BE2C (cell line): ENCODE measurements around the gene TSC1.

Source experiments
- DNase-seq: peaks from one replicate; pipeline ENCODE4 v3.0.0-alpha.2; 2020
- H3K27me3 ChIP-seq: fragments of 250-450 bp; sonication (Bioruptor Pico); 2 replicates; pipeline ENCODE4 v1.5.1; 2020; ENCODE audit warnings: mild to moderate bottlenecking
- H3K36me3 ChIP-seq: fragments of 250-450 bp; sonication (Bioruptor Pico); 2 replicates; pipeline ENCODE4 v1.5.1; 2020; ENCODE audit warnings: mild to moderate bottlenecking
- H3K4me1 ChIP-seq: fragments of 250-450 bp; sonication (Bioruptor Pico); 2 replicates; pipeline ENCODE4 v1.5.1; 2020
- H3K4me3 ChIP-seq: 2 replicates; pipeline ENCODE4 v1.5.1; 2011; ENCODE audit warnings: low read depth, low read length
- H3K9me3 ChIP-seq: fragments of 250-450 bp; sonication (Bioruptor Pico); 2 replicates; pipeline ENCODE4 v1.5.1; 2020
- CTCF ChIP-seq: IDR thresholded peaks from 2 replicates; pipeline ENCODE4 v1.5.1; 2012; ENCODE audit warnings: mild to moderate bottlenecking, low read depth, low read length

TSC1 gene

GRCh38 chr9:132984202-132985070 is 40.0 kb upstream of the TSC1 start:
- DNase-seq = no peak
- Histone ChIP-seq H3K27me3 (peaks cover 19% of the 10 kb centered on the region), H3K4me3 (no peak overlapping the region), H3K4me1 (no peaks in the 10 kb centered on the region), H3K36me3 (no peaks in the 10 kb centered on the region), H3K9me3 (no peaks in the 10 kb centered on the region)
- no peak for TF ChIP-seq CTCF

DNA sequence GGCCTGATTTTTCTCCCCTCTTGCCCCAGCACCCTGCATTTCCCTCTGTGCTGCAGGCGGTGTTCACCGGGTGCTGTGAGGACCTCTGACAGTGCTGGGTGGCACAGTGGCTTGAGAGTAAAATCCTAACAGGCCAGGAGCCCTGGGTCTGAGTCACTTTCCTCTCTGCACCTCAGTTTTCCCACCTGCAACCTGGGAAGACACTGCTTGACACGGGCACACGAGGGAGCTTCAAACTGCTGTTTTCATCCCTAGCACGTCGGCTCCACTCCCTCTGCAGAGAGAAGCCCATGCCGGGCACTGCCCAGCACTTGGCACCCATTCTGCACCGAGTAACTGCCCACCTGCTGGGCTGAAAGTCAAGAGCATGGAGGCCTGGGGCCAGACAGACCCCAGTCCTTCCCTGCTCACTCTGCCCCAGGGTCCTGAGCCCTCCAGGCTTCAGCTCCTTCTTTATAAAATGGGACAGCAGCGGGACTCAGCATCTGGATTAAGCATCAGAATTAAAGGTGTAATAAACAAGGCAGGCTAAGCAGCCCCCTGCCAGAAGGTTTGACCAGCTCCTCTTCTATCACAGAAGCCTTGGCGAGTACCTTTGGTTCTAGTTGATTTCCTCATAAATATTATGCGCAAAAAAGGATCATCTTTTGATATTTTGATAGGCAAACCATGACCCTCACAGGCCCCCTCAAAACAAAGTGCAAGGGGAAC is 39.2 kb upstream of the TSC1 start:
- no peak for TF ChIP-seq CTCF
- H3K27me3 ChIP-seq = peaks cover 27% of the 10 kb centered on the region
- no peaks in the 10 kb centered on the region for H3K9me3 ChIP-seq
- no peaks in the 10 kb centered on the region for H3K4me1 ChIP-seq
- no peak for DNase-seq
- H3K4me3 ChIP-seq = no peak overlapping the region
- no peaks in the 10 kb centered on the region for H3K36me3 ChIP-seq

DNA sequence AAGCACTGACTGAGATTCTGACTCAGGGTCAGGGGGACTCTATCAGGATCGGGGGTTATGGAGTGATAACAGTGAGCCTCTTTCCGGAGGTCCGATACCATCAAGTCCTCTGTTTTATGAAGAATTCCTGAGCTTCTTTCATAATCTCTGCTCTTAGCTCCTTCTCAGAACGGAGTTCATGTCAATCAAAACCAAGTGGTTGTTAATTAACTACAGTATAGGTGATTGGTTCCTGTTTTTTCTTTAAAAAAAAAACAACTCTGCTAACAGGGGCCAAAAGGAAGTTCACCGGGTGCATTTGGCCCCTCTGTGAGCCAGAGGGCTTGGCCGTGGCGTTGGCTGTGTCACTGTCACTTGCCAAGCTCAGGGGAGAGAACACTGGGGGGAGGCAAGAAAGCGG is 38.0 kb upstream of the TSC1 start:
- no peak for DNase-seq
- Histone ChIP-seq H3K36me3 (no peaks in the 10 kb centered on the region), H3K4me1 (no peaks in the 10 kb centered on the region), H3K9me3 (no peaks in the 10 kb centered on the region), H3K4me3 (no peak overlapping the region), H3K27me3 (peaks cover 35% of the 10 kb centered on the region)
- TF ChIP-seq CTCF = no peak

- no peak overlapping the region for H3K4me3 ChIP-seq
- H3K27me3 ChIP-seq = peaks cover 53% of the 10 kb centered on the region
- no peaks in the 10 kb centered on the region for H3K36me3 ChIP-seq
- H3K9me3 ChIP-seq = no peaks in the 10 kb centered on the region
- DNase-seq = no peak
- H3K4me1 ChIP-seq = no peaks in the 10 kb centered on the region
- TF ChIP-seq CTCF = no peak
Observed at GRCh38 chr9:132980157-132980556, 35.7 kb upstream of the TSC1 start.

DNA sequence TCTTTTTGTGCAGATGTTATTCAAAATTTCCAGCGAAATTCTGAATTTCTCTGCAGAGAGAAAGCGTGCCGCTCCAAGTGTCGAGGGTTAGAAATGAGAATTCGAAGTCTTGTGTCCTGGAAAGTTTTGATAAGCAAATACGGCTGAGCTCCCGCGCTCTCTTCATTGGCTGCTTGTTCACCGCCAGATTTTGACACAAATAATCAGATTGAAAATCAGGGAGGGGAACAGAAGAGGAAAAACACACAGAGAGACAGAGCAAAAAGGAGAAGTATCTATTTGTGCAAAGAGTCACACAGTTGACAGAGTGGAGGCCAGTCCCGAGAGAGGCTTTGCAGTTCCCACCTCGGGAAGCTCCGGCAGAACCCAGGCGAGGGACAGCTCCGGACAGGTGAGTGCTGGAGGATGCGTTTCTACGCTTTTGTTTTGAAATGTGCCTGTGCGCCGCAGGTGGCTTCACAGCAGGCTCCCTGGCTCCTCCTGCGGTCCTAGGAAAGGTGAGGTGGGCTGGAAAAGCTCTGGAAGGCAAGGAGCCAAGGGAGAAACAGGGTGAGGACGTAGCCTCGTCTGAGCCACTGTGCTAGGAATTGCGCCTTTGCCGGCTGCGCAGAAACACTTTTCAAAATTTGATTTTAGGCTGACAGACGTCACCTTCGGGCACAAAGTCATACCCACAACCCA is 34.2 kb upstream of the TSC1 start, which contains the start of gene GFI1B:
TSS of gene GFI1B (plus strand) at position 244 of the 681 bp plus-strand sequence. CDS start 7,985 bp downstream, outside the sequence.
- Histone ChIP-seq H3K9me3 (no peaks in the 10 kb centered on the region), H3K4me3 (no peak within 1 kb of the TSS), H3K4me1 (no peaks in the 10 kb centered on the region), H3K27me3 (peaks cover 59% of the 10 kb centered on the region), H3K36me3 (no peaks in the 10 kb centered on the region)
- no peak for TF ChIP-seq CTCF
- no peak for DNase-seq

DNA sequence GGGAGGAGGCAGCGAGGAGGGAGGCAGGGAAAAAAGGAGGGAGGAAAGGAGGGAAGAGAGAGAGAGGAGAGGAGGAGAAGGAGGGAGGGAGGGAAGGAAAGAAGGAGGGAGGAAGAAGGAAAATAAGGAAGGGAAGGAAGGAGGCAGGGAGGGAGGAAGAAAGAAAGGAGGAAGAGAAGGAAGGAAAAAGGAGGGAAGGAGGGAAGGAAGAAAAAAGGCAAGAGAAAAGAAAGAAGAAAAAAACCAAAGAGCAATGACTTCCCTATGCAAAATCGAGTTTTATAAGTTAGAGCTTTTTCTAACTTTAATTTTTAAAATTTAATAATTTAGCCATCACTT is 33.7 kb upstream of the TSC1 start:
- Histone ChIP-seq H3K9me3 (no peaks in the 10 kb centered on the region), H3K36me3 (no peaks in the 10 kb centered on the region), H3K27me3 (peaks cover 59% of the 10 kb centered on the region), H3K4me3 (no peak overlapping the region), H3K4me1 (no peaks in the 10 kb centered on the region)
- no peak for DNase-seq
- no peak for TF ChIP-seq CTCF
